K562 (cell line): ENCODE measurements around the gene VEZF1. TPM values are rescaled to one million over a fixed set of nuclear protein-coding genes. Genes with fewer than 3 reads are reported as not detected.

Experiments
- CBX2 ChIP-seq: fragments of 200-600 bp; sonication (generic); IDR thresholded peaks from one replicate; pipeline ENCODE4 v1.6.1; 2012; ENCODE audit warnings: mild to moderate bottlenecking, low read length, inconsistent platforms; ENCODE audit not compliant: insufficient read depth, poor library complexity, severe bottlenecking
- CXXC5 ChIP-seq: fragments of 250-450 bp; sonication (Bioruptor Pico); IDR thresholded peaks from 2 replicates; pipeline ENCODE4 v1.8.0; 2022; ENCODE audit warnings: inconsistent platforms, mild to moderate bottlenecking, moderate library complexity
- DPF2 ChIP-seq: fragments of 450-650 bp; IDR thresholded peaks from 2 replicates; pipeline ENCODE4 v1.6.1; 2016
- ELF4 ChIP-seq: fragments of 450-650 bp; formaldehyde crosslinking; IDR thresholded peaks from 2 replicates; pipeline ENCODE4 v1.4.0; 2022; ENCODE audit warnings: missing genetic modification characterization
- ERF ChIP-seq: fragments of 450-650 bp; formaldehyde crosslinking; IDR thresholded peaks from 2 replicates; pipeline ENCODE4 v1.4.0; 2020; ENCODE audit warnings: mild to moderate bottlenecking, mixed read lengths
- JUND ChIP-seq, 2 experiments: IDR thresholded peaks; 2 replicates in 1 of 2; 3 replicates in 1 of 2; pipeline ENCODE4 v1.6.1; 2011; ENCODE audit warnings: borderline replicate concordance in 2 of 2, low read depth in 2 of 2, low read length in 2 of 2, improper control_type of control experiment in 1 of 2, missing biosample characterization in 1 of 2, missing genetic modification characterization in 1 of 2, missing genetic modification reagents in 1 of 2
- KDM5B ChIP-seq: fragments of 200-600 bp; sonication (generic); IDR thresholded peaks from 2 replicates; pipeline ENCODE4 v1.6.1; 2012; ENCODE audit warnings: low read depth, mild to moderate bottlenecking, moderate library complexity, low read length, control low read depth, inconsistent platforms; ENCODE audit not compliant: insufficient replicate concordance
- NCOR1 ChIP-seq: fragments of 450-650 bp; IDR thresholded peaks from 2 replicates; pipeline ENCODE4 v1.6.1; 2016; ENCODE audit warnings: mild to moderate bottlenecking, moderate library complexity
- RB1 ChIP-seq: fragments of 450-650 bp; IDR thresholded peaks from 2 replicates; pipeline ENCODE4 v1.6.1; 2017; ENCODE audit warnings: low read depth, mild to moderate bottlenecking
- RBFOX2 ChIP-seq: fragments of 200-400 bp; formaldehyde crosslinking; IDR thresholded peaks from 2 replicates; pipeline ENCODE4 v1.6.1; 2017; ENCODE audit warnings: low read depth, mild to moderate bottlenecking, low read length, moderate library complexity
- RUNX1 ChIP-seq: sonication (generic); IDR thresholded peaks from 2 replicates; pipeline ENCODE4 v1.6.1; 2016; ENCODE audit warnings: antibody characterized with exemption, low read depth
- SMAD4 ChIP-seq: fragments of 250-450 bp; sonication (Bioruptor Pico); conservative IDR thresholded peaks from 2 replicates; pipeline ENCODE4 v1.8.0; 2021; ENCODE audit warnings: inconsistent platforms, mild to moderate bottlenecking, moderate library complexity
- SREBF2 ChIP-seq: sonication (generic); formaldehyde crosslinking; IDR thresholded peaks from 2 replicates; pipeline ENCODE4 v1.4.0; 2020; ENCODE audit warnings: mild to moderate bottlenecking, missing genetic modification reagents
- TAL1 ChIP-seq: fragments of 450-650 bp; IDR thresholded peaks from 2 replicates; pipeline ENCODE4 v1.6.1; 2016; ENCODE audit warnings: mild to moderate bottlenecking
- TBP ChIP-seq: optimal IDR thresholded peaks from 2 replicates; pipeline ENCODE3; 2011; ENCODE audit warnings: low read depth, low read length, improper control_type of control experiment
- XRCC5 ChIP-seq: fragments of 200-400 bp; formaldehyde crosslinking; IDR thresholded peaks from 2 replicates; pipeline ENCODE4 v1.6.1; 2017; ENCODE audit warnings: low read depth, mild to moderate bottlenecking, low read length
- ZNF589 ChIP-seq: fragments of 200-800 bp; sonication (Bioruptor generic); IDR thresholded peaks from 2 replicates; pipeline ENCODE4 v1.6.1; 2016; ENCODE audit warnings: low read depth, missing genetic modification characterization, missing compliant biosample characterization
- polyA plus RNA-seq, 8 experiments: library from polyadenylated mRNA; depleted of rRNA in 4 of 8; stranded (reverse) in 5 of 8; unstranded in 3 of 8; fragments of >200 nt; fragmentation: Nextera tagmentation in 2 of 8; fragmentation: Illumina TruSeq in 1 of 8; extraction: Ambion mirVana in 2 of 8; extraction: Trizol in 1 of 8; gene quantifications; 2 replicates each; pipeline versions ENCODE4 v1.2.1 to v1.2.3, GENCODE V29; 2011 to 2014; ENCODE audit warnings: inconsistent platforms in 1 of 8, missing spikeins in 1 of 8
- total RNA-seq, 7 experiments: library from RNA; depleted of rRNA in 6 of 7; stranded (reverse); fragments of >200 nt in 6 of 7; fragmentation: Illumina TruSeq in 2 of 7; extraction: Trizol in 2 of 7; gene quantifications; 2 replicates each; pipeline versions ENCODE4 v1.2.1 to v1.2.3, GENCODE V29; 2011 to 2021; ENCODE audit warnings: low replicate concordance in 1 of 7
- TF ChIP-seq, protein P1 (sequence below): fragments of 250-450 bp; sonication (Bioruptor Pico); IDR thresholded peaks from 2 replicates; pipeline ENCODE4 v1.9.0; 2021; ENCODE audit warnings: mild to moderate bottlenecking, inconsistent platforms
- TF ChIP-seq, protein P2 (sequence below): fragments of 450-650 bp; IDR thresholded peaks from 2 replicates; pipeline ENCODE4 v1.6.1; 2018; ENCODE audit not compliant: partially characterized antibody
- TF ChIP-seq, protein P3 (sequence below): sonication (generic); formaldehyde crosslinking; IDR thresholded peaks from 2 replicates; pipeline ENCODE4 v1.4.0; 2020; ENCODE audit warnings: mild to moderate bottlenecking, missing genetic modification reagents

The VEZF1 gene
- total and polyA plus RNA-seq, 9 of the 15 experiments (the other 6 are each of a cell fraction or from before 2014, with no cell fraction given) = 9.5 to 33.4 (median 22.1) TPM

DNA sequence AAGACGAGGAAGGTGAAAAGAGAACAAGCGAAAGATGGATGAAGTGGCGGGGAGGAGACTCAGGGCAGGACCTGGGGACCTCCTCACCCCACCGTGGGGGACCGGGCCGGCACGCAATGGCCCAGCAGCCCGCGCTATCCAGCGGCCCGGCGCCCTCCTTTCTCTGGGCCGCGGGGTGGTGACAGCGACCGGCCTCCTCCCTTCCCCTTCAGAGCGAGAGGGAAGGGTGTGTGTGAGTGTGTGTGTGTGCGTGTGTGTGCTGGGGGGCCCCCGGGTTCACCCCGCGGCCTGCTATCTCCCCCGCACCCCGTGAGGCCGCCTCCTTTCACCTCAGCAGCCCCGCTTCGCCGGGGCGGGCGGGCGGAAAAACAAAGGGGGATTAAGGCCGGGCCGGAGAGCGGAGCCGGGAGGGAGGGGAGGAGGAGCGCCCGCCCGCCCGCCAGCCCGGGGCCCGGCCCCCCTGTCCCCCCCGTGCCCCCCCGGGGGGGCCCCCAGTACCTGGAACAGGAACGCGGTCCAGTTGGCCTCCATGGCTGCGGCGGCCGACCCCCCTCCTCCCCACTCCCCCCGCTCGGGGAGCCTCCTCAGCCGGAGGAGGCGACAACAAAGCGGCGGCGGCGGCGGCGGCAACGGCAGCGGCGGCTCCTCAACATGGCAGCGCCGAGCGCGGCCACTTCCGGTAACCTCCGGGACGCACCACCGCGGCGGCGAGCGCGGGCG, at the start of gene VEZF1 (continued):
- TF ChIP-seq, protein P1, sequence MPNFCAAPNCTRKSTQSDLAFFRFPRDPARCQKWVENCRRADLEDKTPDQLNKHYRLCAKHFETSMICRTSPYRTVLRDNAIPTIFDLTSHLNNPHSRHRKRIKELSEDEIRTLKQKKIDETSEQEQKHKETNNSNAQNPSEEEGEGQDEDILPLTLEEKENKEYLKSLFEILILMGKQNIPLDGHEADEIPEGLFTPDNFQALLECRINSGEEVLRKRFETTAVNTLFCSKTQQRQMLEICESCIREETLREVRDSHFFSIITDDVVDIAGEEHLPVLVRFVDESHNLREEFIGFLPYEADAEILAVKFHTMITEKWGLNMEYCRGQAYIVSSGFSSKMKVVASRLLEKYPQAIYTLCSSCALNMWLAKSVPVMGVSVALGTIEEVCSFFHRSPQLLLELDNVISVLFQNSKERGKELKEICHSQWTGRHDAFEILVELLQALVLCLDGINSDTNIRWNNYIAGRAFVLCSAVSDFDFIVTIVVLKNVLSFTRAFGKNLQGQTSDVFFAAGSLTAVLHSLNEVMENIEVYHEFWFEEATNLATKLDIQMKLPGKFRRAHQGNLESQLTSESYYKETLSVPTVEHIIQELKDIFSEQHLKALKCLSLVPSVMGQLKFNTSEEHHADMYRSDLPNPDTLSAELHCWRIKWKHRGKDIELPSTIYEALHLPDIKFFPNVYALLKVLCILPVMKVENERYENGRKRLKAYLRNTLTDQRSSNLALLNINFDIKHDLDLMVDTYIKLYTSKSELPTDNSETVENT (CRISPR knock-in tag) = 0 out of 2 replicates have a peak, but pooled peaks have one; percentile 11
- TF ChIP-seq ERF (no peak), SREBF2 (CRISPR knock-in tag) (no peak), KDM5B (peak; percentile 54), ELF4 (CRISPR knock-in tag) (no peak), CBX2 (no peak), RB1 (no peak; the same call in 1 of the 2 replicates), CXXC5 (peak; percentile 78), ZNF589 (CRISPR knock-in tag) (0 out of 2 replicates have a peak, but pooled peaks have one; percentile 49), TAL1 (0 out of 2 replicates have a peak, but pooled peaks have one; percentile 4), TBP (no peak), RBFOX2 (peak; percentile 81), RUNX1 (no peak), DPF2 (peak; percentile 22; the same call in 1 of the 2 replicates), XRCC5 (no peak), JUND (IDR thresholded peaks at IDR 0.05; ENCODE audit: borderline replicate concordance, low read depth, low read length) (no peak), JUND (tag; IDR thresholded peaks at IDR 0.05; ENCODE audit: borderline replicate concordance, low read depth, low read length) (no peak), NCOR1 (peak; percentile 18; the same call in 1 of the 2 replicates), SMAD4 (CRISPR knock-in tag) (peak; percentile 25; the same call in 1 of the 2 replicates)
- TF ChIP-seq, protein P2, sequence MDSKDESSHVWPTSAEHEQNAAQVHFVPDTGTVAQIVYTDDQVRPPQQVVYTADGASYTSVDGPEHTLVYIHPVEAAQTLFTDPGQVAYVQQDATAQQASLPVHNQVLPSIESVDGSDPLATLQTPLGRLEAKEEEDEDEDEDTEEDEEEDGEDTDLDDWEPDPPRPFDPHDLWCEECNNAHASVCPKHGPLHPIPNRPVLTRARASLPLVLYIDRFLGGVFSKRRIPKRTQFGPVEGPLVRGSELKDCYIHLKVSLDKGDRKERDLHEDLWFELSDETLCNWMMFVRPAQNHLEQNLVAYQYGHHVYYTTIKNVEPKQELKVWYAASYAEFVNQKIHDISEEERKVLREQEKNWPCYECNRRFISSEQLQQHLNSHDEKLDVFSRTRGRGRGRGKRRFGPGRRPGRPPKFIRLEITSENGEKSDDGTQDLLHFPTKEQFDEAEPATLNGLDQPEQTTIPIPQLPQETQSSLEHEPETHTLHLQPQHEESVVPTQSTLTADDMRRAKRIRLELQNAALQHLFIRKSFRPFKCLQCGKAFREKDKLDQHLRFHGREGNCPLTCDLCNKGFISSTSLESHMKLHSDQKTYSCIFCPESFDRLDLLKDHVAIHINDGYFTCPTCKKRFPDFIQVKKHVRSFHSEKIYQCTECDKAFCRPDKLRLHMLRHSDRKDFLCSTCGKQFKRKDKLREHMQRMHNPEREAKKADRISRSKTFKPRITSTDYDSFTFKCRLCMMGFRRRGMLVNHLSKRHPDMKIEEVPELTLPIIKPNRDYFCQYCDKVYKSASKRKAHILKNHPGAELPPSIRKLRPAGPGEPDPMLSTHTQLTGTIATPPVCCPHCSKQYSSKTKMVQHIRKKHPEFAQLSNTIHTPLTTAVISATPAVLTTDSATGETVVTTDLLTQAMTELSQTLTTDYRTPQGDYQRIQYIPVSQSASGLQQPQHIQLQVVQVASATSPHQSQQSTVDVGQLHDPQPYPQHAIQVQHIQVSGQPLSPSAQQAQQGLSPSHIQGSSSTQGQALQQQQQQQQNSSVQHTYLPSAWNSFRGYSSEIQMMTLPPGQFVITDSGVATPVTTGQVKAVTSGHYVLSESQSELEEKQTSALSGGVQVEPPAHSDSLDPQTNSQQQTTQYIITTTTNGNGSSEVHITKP = peak; percentile 59
- TF ChIP-seq, protein P3, sequence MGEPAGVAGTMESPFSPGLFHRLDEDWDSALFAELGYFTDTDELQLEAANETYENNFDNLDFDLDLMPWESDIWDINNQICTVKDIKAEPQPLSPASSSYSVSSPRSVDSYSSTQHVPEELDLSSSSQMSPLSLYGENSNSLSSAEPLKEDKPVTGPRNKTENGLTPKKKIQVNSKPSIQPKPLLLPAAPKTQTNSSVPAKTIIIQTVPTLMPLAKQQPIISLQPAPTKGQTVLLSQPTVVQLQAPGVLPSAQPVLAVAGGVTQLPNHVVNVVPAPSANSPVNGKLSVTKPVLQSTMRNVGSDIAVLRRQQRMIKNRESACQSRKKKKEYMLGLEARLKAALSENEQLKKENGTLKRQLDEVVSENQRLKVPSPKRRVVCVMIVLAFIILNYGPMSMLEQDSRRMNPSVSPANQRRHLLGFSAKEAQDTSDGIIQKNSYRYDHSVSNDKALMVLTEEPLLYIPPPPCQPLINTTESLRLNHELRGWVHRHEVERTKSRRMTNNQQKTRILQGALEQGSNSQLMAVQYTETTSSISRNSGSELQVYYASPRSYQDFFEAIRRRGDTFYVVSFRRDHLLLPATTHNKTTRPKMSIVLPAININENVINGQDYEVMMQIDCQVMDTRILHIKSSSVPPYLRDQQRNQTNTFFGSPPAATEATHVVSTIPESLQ (CRISPR knock-in tag) = no peak
